Thymus (tissue), 11 donors: ENCODE results near the gene APP. TPM values are rescaled to one million over a fixed set of nuclear protein-coding genes. Genes with fewer than 3 reads are reported as not detected.
A peak's percentile ranks its signal among the peaks of the same experiment; 100 is the strongest.
"Not testable (repeated sequence)": the region's sequence is repeated elsewhere in the genome, so short reads cannot be mapped to it uniquely, and the experiment has no call there.

Experiments
- DNase-seq, 9 donors: peaks; one replicate each; pipeline ENCODE4 v3.0.0-alpha.2; 2013; ENCODE audit warnings: low spot score in 9 of 9, low read depth in 6 of 9, missing footprints in 1 of 9
- H3K27ac ChIP-seq, 2 donors: one replicate each; pipeline ENCODE4 v1.5.1; 2013; ENCODE audit warnings: control low read depth in 1 of 2, low read depth in 1 of 2, low read length in 1 of 2, mild to moderate bottlenecking in 1 of 2, moderate library complexity in 1 of 2
- H3K27me3 ChIP-seq, 2 donors: one replicate each; pipeline ENCODE4 v1.5.1; 2013; ENCODE audit warnings: low read length in 1 of 2; ENCODE audit not compliant: control insufficient read depth in 2 of 2, insufficient read depth in 1 of 2
- H3K36me3 ChIP-seq, 2 donors: one replicate each; pipeline ENCODE4 v1.5.1; 2013; ENCODE audit warnings: low read length in 1 of 2, mild to moderate bottlenecking in 1 of 2, moderate library complexity in 1 of 2; ENCODE audit not compliant: control insufficient read depth in 2 of 2, insufficient read depth in 2 of 2
- H3K4me1 ChIP-seq, 2 donors: one replicate each; pipeline ENCODE4 v1.5.1; 2013; ENCODE audit warnings: low read length in 2 of 2; ENCODE audit not compliant: control insufficient read depth in 2 of 2, insufficient read depth in 2 of 2
- H3K4me3 ChIP-seq, 2 donors: one replicate each; pipeline ENCODE4 v1.5.1; 2013; ENCODE audit warnings: low read length in 2 of 2, control low read depth in 1 of 2, mild to moderate bottlenecking in 1 of 2
- H3K9me3 ChIP-seq, 2 donors: one replicate each; pipeline ENCODE4 v1.5.1; 2013; ENCODE audit warnings: low read length in 1 of 2, mild to moderate bottlenecking in 1 of 2; ENCODE audit not compliant: control insufficient read depth in 2 of 2, insufficient read depth in 1 of 2
- WGBS: extraction: QIAGEN DNeasy Blood & Tissue Kit; methylation state at CpG from one replicate; pipeline ENCODE4 v1.1.7; 2013; 5-methylcytosine and 5-hydroxymethylcytosine counted together
- polyA plus RNA-seq: library from polyadenylated mRNA; stranded (reverse); fragments of 200-250 nt; gene quantifications from one replicate; pipeline ENCODE4 v1.2.3, GENCODE V29; 2013
- total RNA-seq: library from RNA; stranded (reverse); fragments of 120-200 nt; gene quantifications from one replicate; pipeline ENCODE4 v1.2.4, GENCODE V29; 2013
- donor health status: healthy.

APP gene
- total and polyA plus RNA-seq, 2 donors = 110 to 152 TPM

DNA sequence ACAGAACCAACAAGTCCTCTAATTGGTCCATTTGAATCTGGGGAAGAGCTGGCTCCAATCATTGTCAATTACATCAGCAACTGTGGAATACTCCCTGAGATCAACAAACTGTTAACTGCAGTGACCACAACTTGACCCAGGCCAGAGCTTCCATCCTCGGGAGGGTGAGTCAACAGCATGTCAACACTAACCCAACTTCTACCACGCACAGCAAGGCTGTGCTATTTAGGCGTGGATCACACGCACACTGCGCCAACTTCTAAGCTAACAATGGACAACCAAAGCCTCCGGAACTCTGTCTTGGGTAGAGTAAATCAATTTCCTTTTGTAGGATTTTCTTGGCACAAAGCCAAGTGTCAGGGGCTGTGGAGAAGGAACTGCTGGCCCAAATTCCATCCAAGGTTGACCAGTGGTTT is 30.4 kb downstream of the APP start:
- DNase-seq = no peak
- H3K27ac ChIP-seq = no peak overlapping the region
- peaks cover 2 to 8% of the 10 kb centered on the region in 2 donors for H3K4me1 ChIP-seq
- H3K36me3 ChIP-seq = no peaks in the 10 kb centered on the region
- no peak overlapping the region for H3K4me3 ChIP-seq
- H3K9me3 ChIP-seq = no peaks in the 10 kb centered on the region
- WGBS = 97% methylated on average over 6 of the region's 6 CpGs
- no peaks in the 10 kb centered on the region for H3K27me3 ChIP-seq

DNA sequence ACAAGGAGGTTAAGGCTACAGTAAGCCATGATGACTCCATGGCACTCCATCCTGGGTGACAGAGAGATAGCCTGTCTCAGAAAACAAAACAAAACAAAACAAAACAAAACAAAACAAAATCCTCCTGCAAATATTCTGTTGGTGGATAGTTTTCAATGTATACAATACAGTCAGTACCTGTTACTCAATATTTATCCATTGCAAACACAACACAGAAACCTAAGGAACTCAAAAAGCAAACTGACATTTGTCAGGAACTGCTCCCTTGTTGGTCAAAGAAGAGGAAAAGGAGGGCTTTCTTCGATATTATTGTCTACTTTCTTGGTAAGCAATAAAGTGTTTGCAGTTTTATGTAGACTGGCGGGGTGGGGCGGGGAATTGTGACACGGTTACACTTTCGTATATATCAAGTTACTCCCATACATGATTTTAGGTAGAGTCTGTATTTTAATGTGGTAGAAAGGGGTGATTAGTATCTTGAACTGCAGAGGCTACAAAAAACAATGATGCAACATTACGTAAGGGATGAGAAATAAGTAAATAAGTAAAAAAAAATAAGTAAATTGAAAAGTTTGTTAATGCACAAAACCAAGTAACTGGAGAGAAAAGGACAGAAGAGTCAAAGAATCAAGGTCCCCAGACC is 31.8 kb downstream of the APP start:
- Histone ChIP-seq H3K4me1 (peaks cover 2 to 6% of the 10 kb centered on the region in 2 donors), H3K4me3 (no peak overlapping the region), H3K9me3 (no peaks in the 10 kb centered on the region), H3K27ac (no peak overlapping the region), H3K36me3 (no peaks in the 10 kb centered on the region), H3K27me3 (no peaks in the 10 kb centered on the region)
- WGBS = 97% methylated on average over 6 of the region's 6 CpGs
- no peak for DNase-seq

- Histone ChIP-seq H3K36me3 (no peaks in the 10 kb centered on the region), H3K9me3 (no peaks in the 10 kb centered on the region), H3K4me3 (no peak overlapping the region), H3K27ac (no peak overlapping the region), H3K4me1 (peaks cover 2 to 6% of the 10 kb centered on the region in 2 donors), H3K27me3 (no peaks in the 10 kb centered on the region)
- DNase-seq = no peak
- WGBS = 95% methylated on average over 4 of the region's 4 CpGs
Observed at GRCh38 chr21:26137379-26138060, 33.0 kb downstream of the APP start.

- Histone ChIP-seq H3K4me1 (peaks cover 2 to 6% of the 10 kb centered on the region in 2 donors), H3K4me3 (no peak overlapping the region), H3K27ac (no peak overlapping the region), H3K36me3 (no peaks in the 10 kb centered on the region), H3K9me3 (no peaks in the 10 kb centered on the region), H3K27me3 (no peaks in the 10 kb centered on the region)
- WGBS = 44% methylated on average over 6 of the region's 6 CpGs
- peak in 3 of 9 donors; percentile 38 to 69 (median 46) for DNase-seq
Observed at GRCh38 chr21:26136671-26137070, 33.9 kb downstream of the APP start.

GRCh38 chr21:26135520-26135919 is 35.0 kb downstream of the APP start:
- Histone ChIP-seq H3K4me3 (no peak overlapping the region), H3K27me3 (no peaks in the 10 kb centered on the region), H3K36me3 (no peaks in the 10 kb centered on the region), H3K27ac (no peak overlapping the region), H3K9me3 (no peaks in the 10 kb centered on the region), H3K4me1 (peaks cover 2 to 6% of the 10 kb centered on the region in 2 donors)
- DNase-seq = no peak
- 98% methylated on average over 7 of the region's 7 CpGs for WGBS

DNA sequence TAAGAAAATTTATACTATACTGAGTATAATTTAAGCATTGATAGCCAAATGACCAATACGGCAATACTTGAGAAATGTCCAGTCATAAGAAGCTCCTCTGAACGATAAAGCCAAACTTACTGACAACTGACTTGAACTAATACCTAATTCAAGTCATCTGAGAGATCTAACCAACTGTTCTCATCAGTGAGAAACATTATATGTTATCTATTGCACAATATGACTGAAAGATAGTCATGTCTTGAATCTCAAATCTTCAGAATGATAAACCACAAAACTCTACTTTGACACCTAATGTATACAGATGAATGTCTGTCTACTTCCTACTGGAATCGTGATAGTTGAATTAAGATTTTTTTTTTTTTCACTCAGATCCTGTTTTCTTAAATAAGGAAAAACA is 39.0 kb downstream of the APP start:
- DNase-seq = no peak
- WGBS = 93% methylated on average over 3 of the region's 3 CpGs
- no peaks in the 10 kb centered on the region for H3K36me3 ChIP-seq
- peaks cover 0 to under 1% of the 10 kb centered on the region in 2 donors for H3K4me1 ChIP-seq
- H3K9me3 ChIP-seq = no peaks in the 10 kb centered on the region
- no peaks in the 10 kb centered on the region for H3K27me3 ChIP-seq
- H3K4me3 ChIP-seq = no peak overlapping the region
- H3K27ac ChIP-seq = no peak overlapping the region

DNA sequence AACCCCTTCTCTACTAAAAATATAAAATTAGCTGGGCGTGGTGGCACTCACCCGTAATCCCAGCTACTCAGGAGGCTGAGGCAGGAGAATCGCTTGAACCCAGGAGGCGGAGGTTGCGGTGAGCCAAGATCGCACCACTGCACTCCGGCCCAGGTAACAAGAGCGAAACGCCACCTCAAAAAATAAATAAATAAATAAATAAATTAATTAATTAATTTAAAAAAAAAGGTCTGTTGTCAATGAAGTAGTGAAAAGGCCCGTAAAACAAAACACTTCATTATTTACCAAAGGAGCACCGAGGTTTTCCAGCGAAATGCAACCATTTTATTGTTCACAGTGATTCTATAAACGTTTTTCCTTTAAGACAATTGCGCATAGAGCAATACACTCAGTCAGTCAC is 39.5 kb downstream of the APP start:
- not testable (repeated sequence) for DNase-seq, H3K9me3 ChIP-seq, H3K4me1 ChIP-seq, H3K4me3 ChIP-seq, H3K27ac ChIP-seq, H3K27me3 ChIP-seq, H3K36me3 ChIP-seq
- WGBS = 90% methylated on average over 14 of the region's 14 CpGs

GRCh38 chr21:26130249-26130881 is 40.2 kb downstream of the APP start:
- DNase-seq = no peak
- no peak overlapping the region for H3K4me3 ChIP-seq
- H3K9me3 ChIP-seq = no peaks in the 10 kb centered on the region
- no peaks in the 10 kb centered on the region for H3K4me1 ChIP-seq
- 95% methylated on average over 4 of the region's 4 CpGs for WGBS
- no peaks in the 10 kb centered on the region for H3K36me3 ChIP-seq
- no peak overlapping the region for H3K27ac ChIP-seq
- no peaks in the 10 kb centered on the region for H3K27me3 ChIP-seq

- no peak for DNase-seq
- H3K4me1 ChIP-seq = peaks cover 0 to 4% of the 10 kb centered on the region in 2 donors
Observed at GRCh38 chr21:26127918-26128317, 42.7 kb downstream of the APP start.

More at GRCh38 chr21:26127918-26128317, 42.7 kb downstream of the APP start:
- Histone ChIP-seq H3K27ac (no peak overlapping the region), H3K9me3 (no peaks in the 10 kb centered on the region), H3K27me3 (no peaks in the 10 kb centered on the region), H3K4me3 (no peak overlapping the region), H3K36me3 (no peaks in the 10 kb centered on the region)
- 74% methylated on average over 6 of the region's 6 CpGs for whole genome bisulfite sequencing
